Kidney capillary endothelial cell (primary cell): ENCODE results near the gene MDFIC.

Experiments used
- DNase-seq: peaks from one replicate; pipeline ENCODE4 v3.0.0-alpha.2; 2018; ENCODE audit warnings: low spot score

Gene MDFIC

GRCh38 chr7:114953724-114954123 is 31.8 kb downstream of the MDFIC start:
- DNase-seq: no peak

- DNase-seq: no peak
Observed at GRCh38 chr7:114956702-114957101, 34.8 kb downstream of the MDFIC start.

GRCh38 chr7:114957444-114957843 is 35.5 kb downstream of the MDFIC start:
- DNase-seq: no peak

- DNase-seq: no peak
Observed at GRCh38 chr7:114959931-114960330, 38.0 kb downstream of the MDFIC start.

DNA sequence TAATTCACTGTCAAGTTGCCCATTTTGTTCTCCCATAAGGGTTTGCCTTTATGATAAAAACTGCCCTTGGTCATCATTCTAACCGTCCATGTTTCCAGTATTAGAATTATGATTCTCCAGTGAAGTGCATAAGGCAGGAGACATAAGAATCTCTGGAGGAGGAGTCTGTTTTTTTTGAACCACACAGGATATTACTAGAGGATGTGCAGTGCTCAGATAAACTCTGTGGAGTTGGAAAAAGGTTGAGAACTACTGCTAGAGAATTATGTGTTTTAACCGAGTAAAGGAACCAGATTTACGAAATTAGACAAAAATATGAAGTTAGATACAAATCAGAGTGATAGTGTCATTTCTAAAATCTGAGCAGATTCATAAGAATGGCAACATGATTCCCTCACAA is 40.5 kb downstream of the MDFIC start:
- no peak for DNase-seq

DNA sequence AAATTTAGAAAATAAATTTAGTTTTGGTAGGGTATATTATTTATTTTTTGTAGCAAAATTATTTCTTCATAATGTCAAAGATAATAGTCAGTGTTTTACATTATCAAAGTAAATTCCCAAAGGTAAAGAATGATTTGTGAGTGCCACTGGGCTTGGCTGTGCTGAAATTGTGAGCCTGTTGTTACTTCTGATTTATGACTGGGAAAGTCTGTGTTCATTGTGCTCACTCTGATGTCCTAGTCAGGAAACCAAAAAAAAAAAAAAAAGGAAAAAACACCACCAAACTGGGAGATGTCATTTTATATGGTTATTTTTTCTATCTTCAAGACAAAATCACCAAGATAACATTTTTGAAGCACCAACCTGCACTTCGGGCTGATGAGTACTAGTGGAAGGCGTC is 44.3 kb downstream of the MDFIC start:
- no peak for DNase-seq

GRCh38 chr7:114969096-114969495 is 47.2 kb downstream of the MDFIC start:
- no peak for DNase-seq

- DNase-seq: no peak
Observed at GRCh38 chr7:114970308-114970707, 48.4 kb downstream of the MDFIC start.

DNA sequence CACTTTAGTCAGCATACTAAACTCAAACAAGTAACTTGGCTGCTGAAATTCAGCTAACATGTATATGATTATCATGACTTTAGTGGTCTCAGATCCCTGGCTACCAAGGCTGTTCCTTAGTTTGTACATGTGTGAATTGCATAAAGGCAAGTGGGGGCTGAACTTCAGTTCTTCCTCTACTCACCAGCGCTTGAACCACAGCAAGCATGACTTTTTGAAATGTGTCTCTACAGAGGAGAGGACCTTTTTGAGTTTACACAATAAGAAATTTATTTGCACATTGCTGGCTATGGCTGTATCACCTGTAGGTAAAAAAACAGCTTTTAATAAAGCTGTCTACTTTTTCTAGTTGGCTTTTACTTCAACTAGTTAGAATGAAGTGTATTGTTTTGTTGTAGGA is 48.8 kb downstream of the MDFIC start:
- no peak for DNase-seq

GRCh38 chr7:114972567-114972966 is 50.7 kb downstream of the MDFIC start:
- DNase-seq: no peak

GRCh38 chr7:114973147-114973546 is 51.3 kb downstream of the MDFIC start:
- no peak for DNase-seq

GRCh38 chr7:114975401-114975800 is 53.5 kb downstream of the MDFIC start:
- DNase-seq: no peak

GRCh38 chr7:114976666-114977065 is 54.8 kb downstream of the MDFIC start:
- peak; percentile 28 for DNase-seq

GRCh38 chr7:114977277-114977676 is 55.4 kb downstream of the MDFIC start:
- no peak for DNase-seq

- DNase-seq: no peak
Observed at GRCh38 chr7:114979388-114979787, 57.5 kb downstream of the MDFIC start.

- no peak for DNase-seq
Observed at GRCh38 chr7:114979803-114980507, 58.1 kb downstream of the MDFIC start.

DNA sequence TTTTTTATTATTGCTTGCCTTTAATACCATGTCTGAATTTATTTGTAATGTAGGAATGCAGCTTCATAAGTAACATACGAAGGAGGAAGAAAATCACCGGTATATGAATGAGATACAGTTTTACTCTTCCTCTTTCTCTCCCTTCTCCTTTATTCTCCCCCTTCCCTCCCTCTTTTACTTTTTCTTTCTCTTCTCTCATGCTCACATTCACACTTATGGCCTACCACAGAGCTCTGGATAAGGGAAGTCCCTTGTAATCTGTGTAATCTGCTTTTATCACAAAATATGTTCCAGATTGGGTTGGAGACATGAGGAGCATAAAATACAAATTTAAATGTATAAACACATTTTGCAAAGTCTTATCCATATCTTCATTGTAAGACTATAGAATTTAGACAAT is 59.4 kb downstream of the MDFIC start:
- no peak for DNase-seq

DNA sequence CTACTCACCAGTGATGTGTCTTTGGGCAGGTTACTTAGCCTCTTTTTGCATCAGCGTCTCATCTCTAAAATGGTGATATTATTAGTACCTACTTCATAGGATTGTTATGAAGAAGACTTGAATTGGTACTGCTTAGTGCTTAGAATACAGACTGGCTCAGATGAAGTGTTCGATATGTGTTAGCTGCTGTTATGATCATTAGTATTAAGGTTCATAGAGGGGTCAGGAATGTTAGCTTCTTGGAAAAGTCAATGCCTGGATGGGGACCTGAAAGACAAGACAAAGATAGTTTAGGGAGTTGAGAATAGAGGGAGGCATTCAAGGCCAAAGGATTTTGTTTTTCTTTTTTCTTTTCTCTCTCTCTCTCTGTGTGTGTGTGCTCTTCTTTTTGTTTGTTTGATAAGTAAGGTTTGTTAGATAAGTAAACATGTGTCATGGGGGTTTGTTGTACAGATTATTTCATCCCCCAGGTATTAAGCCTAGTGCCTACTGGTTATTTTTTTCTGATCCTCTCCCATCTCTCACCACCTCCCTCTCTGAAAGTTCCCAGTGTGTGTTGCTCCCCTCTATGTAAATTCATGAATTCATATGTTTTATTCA is 63.3 kb downstream of the MDFIC start:
- DNase-seq: no peak

DNA sequence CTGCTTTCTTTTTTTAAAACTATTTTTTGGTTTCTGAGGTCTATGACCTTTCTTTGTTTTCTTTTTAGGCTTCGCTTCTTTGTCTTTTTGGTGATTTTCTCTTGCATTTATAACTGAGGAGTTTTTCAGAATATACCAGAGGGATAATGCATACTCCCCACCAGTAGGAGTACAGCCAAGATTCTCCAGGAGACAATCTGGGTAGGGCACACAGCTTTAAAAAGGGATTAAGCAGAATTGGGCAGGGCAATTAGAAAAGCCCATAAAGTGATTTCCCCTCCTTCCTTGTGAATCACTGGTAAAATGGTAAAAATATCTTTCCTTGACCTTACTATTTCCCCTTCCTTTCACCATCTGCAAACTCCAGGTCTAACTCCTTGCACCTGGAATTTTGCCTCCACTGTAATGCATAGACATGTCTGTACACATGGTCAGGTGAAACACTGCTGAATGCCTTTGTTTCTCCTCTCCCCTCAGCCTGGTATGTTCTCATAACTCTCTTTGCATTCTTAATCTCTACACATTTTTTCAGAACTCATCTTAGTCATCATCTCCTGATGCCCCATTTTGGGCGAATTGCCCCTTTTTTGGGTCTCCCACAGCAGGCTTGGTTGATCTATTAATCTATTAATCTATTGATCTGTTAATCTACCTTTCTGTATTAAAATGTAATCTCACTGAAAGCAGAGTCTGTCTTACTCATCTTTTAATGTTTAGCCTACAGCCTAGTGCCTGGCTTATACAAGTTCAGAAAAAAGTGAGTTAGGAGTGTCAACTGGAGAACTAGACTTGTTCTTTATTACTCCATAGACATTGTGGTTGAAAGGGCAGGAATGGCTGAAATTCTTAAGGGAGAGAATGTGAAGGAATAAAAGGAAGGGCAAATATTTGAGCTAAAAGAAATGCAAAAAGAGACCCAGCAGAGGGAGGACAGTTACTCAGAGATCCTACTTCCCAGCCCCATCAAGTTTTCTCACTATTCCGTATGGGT is 64.6 kb downstream of the MDFIC start:
- no peak for DNase-seq

DNA sequence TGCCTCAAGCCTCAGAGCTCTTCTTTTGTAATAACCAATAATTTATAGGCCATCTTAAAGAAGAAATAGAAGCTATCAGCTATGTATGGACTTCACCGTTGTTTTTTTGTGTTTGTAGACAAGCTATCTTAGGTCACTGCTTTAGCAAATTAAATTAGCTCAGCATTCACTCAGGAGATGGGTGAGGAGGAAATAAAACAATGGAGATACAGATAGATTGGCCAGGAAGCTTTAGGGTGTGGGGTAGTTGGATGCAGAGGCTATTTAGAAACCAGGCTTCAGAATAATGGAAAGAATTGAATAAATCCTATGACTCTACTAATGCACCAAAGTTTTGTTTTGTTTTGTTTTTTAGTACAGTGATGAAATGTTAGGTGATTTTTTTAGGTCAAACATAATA is 66.1 kb downstream of the MDFIC start:
- DNase-seq: no peak

GRCh38 chr7:114988755-114989375 is 67.0 kb downstream of the MDFIC start:
- no peak for DNase-seq

DNA sequence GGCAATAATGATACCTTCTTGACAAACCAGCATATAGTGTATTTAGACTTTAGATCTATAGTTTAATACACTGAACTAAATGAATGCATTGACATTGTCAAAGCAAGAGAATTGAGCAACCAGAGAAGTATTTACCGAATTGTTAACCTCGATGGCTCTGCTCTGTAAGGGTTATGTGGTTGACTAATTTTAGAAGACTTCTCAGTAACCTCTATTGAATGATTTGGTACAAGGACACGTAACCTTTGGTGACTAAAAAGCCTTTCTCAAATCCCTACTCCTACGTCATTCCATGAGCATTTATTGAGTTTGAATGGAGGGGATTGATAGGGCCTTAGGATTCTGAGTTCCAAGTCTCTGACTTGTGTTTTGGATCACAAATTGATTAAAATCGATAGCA is 67.6 kb downstream of the MDFIC start:
- no peak for DNase-seq
